NAMALWA (cell line): ENCODE measurements around the gene TNC.
"Not testable (repeated sequence)": the region's sequence is repeated elsewhere in the genome, so short reads cannot be mapped to it uniquely, and the experiment has no call there.

Experiments
- DNase-seq: peaks from one replicate; pipeline ENCODE4 v3.0.0-alpha.2; 2015; ENCODE audit warnings: low spot score

TNC gene

GRCh38 chr9:115134941-115135340 is 17.0 kb upstream of the TNC start:
- no peak for DNase-seq

- DNase-seq = no peak
These were observed 15.7 kb upstream of the TNC start for GRCh38 chr9:115133649-115134048.

GRCh38 chr9:115132648-115133047 is 14.7 kb upstream of the TNC start:
- DNase-seq = no peak

GRCh38 chr9:115130176-115130575 is 12.2 kb upstream of the TNC start:
- no peak for DNase-seq

- DNase-seq = not testable (repeated sequence)
These were observed 10.8 kb upstream of the TNC start for GRCh38 chr9:115128726-115129125.

- no peak for DNase-seq
These were observed 9.3 kb upstream of the TNC start for GRCh38 chr9:115127191-115127817.

GRCh38 chr9:115126404-115126803 is 8.4 kb upstream of the TNC start:
- no peak for DNase-seq

GRCh38 chr9:115122937-115123336 is 5.0 kb upstream of the TNC start:
- DNase-seq = no peak

GRCh38 chr9:115121181-115121580 is 3.2 kb upstream of the TNC start:
- DNase-seq = no peak

- DNase-seq = no peak
These were observed 892 bp upstream of the TNC start for GRCh38 chr9:115118879-115119218.

- no peak for DNase-seq
These were observed 1.3 kb downstream of the TNC start for GRCh38 chr9:115116421-115117284.

GRCh38 chr9:115115924-115116323 is 2.0 kb downstream of the TNC start:
- DNase-seq = no peak

GRCh38 chr9:115115117-115115880 is 2.7 kb downstream of the TNC start:
- no peak for DNase-seq

- no peak for DNase-seq
These were observed 3.4 kb downstream of the TNC start for GRCh38 chr9:115114546-115114945.

GRCh38 chr9:115114084-115114483 is 3.9 kb downstream of the TNC start:
- DNase-seq = no peak

GRCh38 chr9:115111874-115112273 is 6.1 kb downstream of the TNC start:
- no peak for DNase-seq

GRCh38 chr9:115109486-115109885 is 8.5 kb downstream of the TNC start:
- DNase-seq = no peak

GRCh38 chr9:115107701-115108100 is 10.3 kb downstream of the TNC start:
- no peak for DNase-seq

GRCh38 chr9:115106642-115107041 is 11.3 kb downstream of the TNC start:
- DNase-seq = no peak

- no peak for DNase-seq
These were observed 12.0 kb downstream of the TNC start for GRCh38 chr9:115106001-115106400.

- DNase-seq = no peak
These were observed 13.0 kb downstream of the TNC start for GRCh38 chr9:115104908-115105307.

- no peak for DNase-seq
These were observed 14.0 kb downstream of the TNC start for GRCh38 chr9:115103746-115104477.
